GM18868 (cell line): Measurements from ENCODE around the gene TRIM24.

Source experiments
- ATAC-seq: cut with Tn5 transposase; IDR thresholded peaks from one replicate; pipeline ENCODE4 v1.9.1; 2021; ENCODE audit warnings: mild to moderate bottlenecking, moderate library complexity; ENCODE audit not compliant: unreplicated experiment

Gene TRIM24

DNA sequence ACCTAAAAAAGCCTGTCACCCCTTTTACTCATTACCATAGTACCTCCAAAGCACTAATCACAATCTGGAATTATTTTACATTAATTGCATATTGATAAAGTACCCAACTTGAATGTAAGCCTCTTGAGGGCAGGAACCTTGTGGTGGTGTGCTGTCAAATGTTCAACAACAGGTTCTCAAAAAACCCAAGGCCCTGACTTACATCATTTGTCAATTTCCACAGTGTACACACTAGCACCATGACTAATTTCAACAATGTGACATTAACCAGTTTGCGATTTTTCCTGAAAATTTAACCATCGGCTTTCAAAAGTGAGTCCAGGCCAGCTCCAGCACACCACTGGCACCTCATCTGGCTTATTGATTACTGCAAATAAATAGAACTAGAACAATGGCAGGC, 153.6 kb downstream of the TRIM24 start:
- ATAC-seq: no peak

DNA sequence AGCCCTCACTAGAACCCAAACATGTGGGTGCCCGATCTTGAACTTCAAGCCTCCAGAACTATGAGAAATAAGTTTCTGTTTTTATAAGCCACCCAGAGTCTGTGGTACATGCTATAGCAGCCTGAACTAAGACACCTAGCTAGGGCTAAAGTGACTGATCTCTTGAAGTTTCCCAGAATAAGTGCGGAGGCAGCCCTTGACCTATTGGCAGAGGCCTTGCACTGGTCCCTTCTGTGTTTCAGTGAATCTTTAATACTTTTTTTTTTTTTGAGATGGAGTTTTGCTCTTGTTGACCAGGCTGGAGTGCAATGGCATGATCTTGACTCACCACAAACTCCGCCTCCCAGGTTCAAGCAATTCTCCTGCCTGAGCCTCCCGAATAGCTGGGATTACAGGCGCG, 156.0 kb downstream of the TRIM24 start:
- no peak for ATAC-seq

DNA sequence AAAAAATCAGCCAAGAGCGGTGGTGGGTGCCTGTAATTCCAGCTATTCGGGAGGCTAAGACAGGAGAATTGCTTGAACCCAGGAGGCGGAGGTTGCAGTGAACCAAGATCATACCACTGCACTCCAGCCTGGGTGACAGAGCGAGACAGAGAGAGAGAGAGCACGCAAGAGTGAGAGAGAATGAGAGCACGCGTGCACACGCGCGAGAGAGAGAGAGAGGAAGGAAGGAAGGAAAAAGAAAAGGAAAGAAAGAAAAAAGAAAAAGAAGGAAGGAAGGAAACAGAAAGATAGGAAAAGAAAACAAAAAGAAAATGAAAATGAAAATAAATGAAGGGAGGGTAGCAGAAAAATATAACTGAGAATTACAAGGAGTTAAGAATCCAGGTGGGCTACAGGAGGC, 158.4 kb downstream of the TRIM24 start:
- ATAC-seq: no peak

DNA sequence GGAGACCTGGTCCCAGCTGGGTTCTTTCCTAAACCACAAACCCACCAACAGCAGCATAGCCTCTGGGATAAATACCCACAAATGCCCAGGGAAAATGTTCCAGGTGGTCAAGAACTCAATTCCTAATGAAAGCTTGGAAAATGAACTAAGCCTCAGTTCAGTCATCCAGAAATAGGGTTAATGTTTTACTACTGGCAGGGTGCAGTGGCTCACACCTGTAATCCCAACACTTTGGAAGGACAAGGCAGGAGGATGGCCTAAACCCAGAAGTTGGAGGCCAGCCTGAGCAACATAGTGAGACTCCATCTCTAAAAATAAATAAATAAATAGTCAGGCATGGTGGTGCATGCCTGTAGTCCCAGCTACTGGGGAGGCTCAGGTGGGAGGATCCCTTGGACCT, 158.9 kb downstream of the TRIM24 start:
- no peak for ATAC-seq

DNA sequence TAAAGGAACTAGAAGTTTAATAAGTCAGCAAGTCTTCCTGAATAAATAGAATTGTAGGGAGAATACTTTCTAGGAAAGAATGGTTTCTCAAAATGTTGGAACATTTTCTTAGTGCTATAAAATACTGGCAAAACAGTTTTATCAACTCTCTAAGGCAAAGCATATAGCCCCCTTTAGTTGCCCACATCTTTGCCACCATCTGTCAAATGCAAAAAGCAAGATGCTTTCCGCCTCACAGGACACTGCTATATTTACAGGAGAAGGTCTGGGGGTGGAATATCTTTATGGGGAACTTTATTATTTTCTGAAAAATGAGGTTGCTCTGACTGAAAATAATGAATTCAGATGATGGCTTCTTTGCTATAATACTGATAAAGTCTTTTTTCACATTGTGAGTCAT, 162.8 kb downstream of the TRIM24 start:
- no peak for ATAC-seq

DNA sequence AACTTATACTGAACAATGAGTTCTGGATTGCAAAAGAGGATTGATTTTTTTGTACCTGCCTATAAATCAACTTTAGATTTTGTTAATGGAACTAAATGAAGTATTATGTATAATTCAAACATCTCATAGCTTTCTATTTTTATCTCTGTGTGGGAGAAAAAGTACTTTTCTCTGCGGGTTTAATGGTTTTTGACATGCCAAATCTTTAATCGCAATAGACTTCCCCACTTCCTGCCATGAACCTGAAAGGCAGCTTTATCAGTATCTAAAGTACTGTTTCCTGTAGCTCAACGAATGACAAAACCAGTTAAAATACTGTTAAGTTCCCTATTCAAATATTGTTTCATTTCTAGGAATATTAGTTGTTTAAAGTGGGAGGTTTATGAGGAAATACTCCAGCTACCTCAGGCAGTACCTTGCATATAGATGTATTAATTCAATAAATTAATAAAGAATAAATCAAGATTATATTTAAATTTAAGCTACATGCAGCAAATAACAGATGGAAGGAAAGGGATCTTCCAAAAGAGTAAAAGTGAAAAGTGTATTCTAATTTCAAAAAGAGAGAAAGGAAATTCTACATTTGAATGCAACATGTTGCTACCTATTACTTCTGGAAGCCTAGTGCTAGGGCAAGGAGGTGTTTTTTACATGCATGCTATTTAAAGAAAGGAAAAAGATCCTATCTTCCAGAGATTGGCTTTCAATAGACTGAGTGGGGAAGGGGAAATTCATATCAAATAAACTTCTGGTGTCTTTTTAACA, 165.2 kb downstream of the TRIM24 start:
- peak; percentile 29 for ATAC-seq

DNA sequence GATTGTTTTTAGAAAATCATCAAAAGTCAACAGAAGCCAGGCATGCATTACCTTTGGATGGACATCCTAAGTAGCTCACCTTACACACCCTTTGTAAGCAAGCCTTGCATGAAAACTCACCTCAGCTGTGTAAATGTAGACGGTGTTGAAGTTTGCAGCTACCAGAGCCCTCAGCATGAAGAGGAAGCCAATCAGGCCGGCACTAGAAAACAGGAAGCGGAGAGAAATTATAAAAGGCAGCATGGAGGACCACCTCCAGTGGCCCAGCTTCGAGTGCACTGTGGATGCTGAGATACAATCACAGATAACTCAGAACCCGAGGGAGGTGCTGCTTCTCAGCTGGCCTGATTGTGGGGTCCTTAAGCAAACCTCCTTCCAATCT, 165.8 kb downstream of the TRIM24 start:
- ATAC-seq: peak; percentile 66

DNA sequence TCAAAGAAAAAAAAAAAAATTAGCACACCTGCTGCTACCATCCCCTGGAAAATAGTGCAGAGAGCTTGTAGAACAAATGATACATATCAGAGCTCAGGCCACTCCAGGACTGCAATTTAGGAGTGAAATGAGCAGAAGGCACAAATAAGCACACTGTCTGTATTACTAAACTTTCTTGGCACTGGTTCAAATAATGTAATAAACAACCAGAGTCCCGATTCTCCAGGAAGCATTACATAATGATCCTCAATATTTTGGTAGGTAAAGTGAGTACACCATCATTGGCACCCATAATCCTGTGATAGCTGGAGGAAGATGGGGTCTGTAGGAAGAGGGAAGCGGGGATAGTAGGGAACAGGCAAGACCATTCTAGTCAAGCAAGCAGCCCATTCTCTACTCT, 166.8 kb downstream of the TRIM24 start:
- no peak for ATAC-seq

DNA sequence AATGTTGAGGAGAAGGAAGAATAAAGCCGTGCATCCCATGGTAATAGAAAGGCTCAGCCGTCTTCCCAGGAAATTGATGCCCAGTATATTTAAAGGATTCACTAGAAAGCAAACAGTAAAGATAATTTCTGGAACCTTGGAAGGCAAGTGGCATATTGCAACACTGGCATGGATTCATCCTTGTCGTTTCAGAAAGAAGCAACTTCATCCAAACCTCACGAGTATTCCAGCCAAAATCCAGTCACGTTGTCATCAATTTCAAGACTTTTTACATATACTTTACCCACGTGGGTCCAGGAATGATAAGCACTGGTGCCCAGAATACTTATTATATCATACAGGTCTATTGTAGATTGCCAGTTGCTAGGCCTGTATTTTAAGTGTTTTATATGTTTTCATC, 167.3 kb downstream of the TRIM24 start:
- no peak for ATAC-seq

DNA sequence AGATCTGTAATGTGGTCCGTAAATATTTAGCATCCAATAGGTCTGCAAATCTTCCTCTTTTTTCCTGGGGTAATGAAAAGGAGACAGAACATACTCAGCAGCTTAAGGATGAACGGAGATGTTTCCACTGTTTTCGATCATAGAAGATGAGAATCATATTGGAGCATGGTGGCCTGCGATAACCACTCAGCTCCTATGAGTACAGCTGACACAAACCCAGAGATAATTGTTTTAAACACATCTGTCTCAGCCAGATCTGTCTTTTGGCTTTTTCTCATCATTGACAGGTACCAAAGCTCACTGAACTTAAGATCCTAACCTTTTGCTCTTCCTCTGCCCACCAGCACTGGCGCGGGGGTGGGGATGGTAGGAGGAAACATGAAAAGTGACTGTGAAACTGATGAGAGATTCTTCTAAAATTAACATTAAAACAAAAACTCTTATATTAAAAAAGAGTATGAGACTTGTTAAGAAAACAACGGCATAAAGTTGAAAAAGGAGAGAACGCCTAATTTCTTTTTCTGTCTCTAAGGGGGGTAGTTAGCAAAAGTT, 170.1 kb downstream of the TRIM24 start:
- no peak for ATAC-seq

DNA sequence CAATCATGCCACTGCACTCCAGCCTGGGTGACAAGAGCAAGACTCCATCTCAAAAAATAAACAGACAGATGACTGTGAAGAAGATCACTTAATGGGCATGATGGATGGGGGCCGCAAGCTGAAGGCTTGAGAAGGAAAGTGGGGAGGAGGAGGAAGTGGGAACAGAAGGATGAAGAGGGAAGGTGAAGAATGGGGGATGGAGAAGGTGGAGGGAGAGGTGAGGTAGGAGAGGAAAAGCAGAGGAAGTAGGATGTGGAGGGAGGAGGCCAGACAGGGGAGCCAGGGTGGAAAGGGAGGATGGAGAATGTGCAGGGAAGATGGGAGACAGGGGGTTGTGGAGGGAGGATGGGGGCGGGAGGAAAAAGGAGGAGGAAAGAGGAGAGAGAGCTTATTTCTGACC, 172.3 kb downstream of the TRIM24 start:
- ATAC-seq: no peak

DNA sequence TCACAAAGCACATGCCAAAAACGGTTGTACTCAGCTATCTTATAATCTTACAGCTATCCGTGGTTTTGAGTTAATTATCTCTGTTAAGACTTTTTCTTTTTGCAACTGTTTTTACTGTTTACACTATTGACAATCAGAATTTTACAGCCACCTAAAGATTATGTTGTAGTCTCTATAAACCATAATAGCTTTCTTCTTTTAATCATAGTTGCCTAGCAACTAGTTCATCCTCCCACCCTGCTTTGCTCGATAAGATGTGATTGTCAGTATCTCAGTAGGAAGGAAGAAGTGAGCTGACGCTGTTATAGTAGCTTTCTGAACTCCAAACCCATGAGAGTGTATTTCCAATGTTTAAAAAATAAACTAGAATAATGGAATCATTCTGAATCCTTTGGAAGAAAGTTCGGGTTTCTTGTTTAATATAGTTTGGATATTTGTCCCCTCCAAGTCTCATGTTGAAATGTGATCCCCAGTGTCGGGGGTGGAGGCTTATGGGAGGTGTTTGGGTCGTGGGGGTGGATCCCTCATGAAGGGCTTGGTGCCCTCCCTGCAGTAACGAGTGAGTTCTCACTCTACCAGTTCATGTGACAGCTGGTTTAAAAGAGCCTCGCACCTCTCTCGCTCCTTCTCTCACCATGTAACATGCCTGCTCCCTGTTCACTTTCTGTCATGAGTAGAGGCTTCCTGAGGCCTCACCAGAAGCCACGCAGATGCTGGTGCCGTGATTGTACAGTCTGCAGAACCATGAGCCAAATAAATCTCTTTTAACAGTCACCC, 173.0 kb downstream of the TRIM24 start:
- no peak for ATAC-seq
